A673 (cell line): Measurements from ENCODE around the gene DEUP1.

Experiments used
- EZH2 ChIP-seq: fragments of 200-600 bp; sonication (generic); IDR thresholded peaks from 2 replicates; pipeline ENCODE4 v1.6.1; 2017; ENCODE audit warnings: borderline replicate concordance, low read depth, mild to moderate bottlenecking, mixed read lengths, antibody characterized with exemption, low read length; ENCODE audit not compliant: poor library complexity, severe bottlenecking
- TF ChIP-seq, protein P1 (sequence below): fragments of 300-800, 200-600 bp; sonication (generic); conservative IDR thresholded peaks from 2 replicates; pipeline ENCODE4 v1.5.1; 2017; ENCODE audit warnings: low read depth, mild to moderate bottlenecking, antibody characterized with exemption, low read length, moderate library complexity, mixed read lengths

- TF ChIP-seq, protein P1, sequence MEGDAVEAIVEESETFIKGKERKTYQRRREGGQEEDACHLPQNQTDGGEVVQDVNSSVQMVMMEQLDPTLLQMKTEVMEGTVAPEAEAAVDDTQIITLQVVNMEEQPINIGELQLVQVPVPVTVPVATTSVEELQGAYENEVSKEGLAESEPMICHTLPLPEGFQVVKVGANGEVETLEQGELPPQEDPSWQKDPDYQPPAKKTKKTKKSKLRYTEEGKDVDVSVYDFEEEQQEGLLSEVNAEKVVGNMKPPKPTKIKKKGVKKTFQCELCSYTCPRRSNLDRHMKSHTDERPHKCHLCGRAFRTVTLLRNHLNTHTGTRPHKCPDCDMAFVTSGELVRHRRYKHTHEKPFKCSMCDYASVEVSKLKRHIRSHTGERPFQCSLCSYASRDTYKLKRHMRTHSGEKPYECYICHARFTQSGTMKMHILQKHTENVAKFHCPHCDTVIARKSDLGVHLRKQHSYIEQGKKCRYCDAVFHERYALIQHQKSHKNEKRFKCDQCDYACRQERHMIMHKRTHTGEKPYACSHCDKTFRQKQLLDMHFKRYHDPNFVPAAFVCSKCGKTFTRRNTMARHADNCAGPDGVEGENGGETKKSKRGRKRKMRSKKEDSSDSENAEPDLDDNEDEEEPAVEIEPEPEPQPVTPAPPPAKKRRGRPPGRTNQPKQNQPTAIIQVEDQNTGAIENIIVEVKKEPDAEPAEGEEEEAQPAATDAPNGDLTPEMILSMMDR = no peak
- TF ChIP-seq EZH2 = no peak
These were observed 136.5 kb downstream of the DEUP1 start for GRCh38 chr11:93467054-93467453.
